Suppressor macrophage (primary cell): Measurements from ENCODE around the gene CEP135.
"Not testable (repeated sequence)": the region's sequence is repeated elsewhere in the genome, so short reads cannot be mapped to it uniquely, and the experiment has no call there.

ENCODE experiments used
- DNase-seq, 4 experiments: peaks; one replicate each; pipeline ENCODE4 v3.0.0-alpha.2; 2020 to 2022

The CEP135 gene

DNA sequence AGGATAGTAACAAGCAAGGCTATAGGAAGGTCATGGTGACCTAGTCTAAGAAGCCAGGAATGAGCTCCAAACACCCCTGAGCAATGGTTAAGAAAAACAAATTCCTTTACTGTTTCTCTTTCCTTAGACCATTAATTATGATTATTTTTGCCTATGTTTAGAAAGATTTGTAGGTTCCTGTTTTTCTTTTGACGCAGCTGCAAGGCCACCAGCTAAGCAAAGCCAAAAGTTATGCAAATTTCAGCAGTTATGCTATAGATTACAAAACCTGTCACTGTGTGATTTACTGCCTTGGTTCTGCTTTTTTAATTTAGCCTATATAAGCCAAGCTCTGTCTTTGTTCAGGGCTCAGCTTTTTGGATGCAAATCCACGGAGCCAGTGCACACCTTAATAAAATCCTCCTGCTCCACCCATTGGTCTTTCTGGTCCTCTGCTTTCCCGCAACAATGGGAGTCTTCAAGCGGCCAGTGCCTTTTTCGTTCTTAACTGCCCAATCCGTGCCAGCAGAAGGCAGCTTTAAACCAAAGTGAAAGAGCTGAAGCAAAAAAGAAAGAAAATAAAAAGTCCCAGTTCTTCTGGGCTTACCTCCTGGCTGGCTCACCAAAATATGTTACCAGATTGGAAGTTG, 1.4 kb upstream of the CEP135 start:
- peak; percentile 68 to 91 (median 82) for DNase-seq

DNA sequence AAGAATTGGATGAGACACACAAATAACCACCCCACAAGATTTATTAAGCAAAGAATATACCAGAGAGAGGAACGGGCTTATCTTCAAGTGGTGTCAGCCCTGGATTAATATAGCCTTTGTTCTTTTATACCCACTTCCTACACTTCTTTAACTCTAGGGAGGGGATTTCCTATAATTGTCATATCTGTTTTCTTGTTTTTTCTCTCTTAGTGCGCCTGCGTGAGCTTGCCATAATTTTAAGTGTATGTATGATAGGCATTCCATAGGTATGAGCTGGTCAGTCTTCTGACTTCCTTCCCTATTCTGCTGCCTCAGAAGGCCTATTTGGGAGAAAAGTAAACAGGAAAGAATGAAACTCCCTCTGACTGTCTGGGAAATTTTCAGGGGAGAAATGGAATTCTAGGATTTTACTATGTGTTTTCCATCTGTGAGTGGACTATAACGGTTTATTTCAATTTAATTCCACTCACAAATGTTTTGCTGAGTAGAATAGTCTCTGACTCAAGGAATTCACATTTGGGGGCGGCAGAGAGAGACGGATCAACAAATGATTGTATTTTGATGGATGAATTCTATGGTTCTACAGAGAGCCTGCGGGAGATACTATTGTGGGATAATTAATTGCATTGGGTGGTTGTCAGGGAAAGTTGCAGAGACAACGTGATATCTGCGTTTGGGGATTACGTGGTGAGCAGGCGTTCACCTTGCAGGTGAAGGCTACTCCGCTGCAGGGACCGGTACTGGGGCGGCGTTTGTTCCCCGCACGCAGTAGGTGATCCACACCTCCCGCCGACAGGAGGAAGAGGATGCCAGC, 626 bp upstream of the CEP135 start:
- DNase-seq: peak; percentile 74 to 91 (median 86)

DNA sequence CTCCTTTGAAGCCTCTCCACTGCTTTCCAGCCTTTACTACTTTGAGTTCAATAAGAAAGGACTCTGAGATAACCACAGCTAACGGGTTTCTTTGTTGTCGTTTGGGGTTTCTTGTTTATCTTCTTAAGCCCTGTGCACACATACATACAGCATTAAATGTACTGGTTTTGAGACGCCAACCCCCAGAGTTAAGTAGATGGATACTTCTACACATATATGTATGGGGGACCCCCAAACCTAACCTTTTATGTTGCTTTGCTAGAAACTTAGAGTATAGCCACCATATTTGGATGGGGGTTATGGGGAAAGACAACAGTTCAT, 697 bp downstream of the CEP135 start:
- DNase-seq: peak in 1 of 4 experiments; percentile 3

DNA sequence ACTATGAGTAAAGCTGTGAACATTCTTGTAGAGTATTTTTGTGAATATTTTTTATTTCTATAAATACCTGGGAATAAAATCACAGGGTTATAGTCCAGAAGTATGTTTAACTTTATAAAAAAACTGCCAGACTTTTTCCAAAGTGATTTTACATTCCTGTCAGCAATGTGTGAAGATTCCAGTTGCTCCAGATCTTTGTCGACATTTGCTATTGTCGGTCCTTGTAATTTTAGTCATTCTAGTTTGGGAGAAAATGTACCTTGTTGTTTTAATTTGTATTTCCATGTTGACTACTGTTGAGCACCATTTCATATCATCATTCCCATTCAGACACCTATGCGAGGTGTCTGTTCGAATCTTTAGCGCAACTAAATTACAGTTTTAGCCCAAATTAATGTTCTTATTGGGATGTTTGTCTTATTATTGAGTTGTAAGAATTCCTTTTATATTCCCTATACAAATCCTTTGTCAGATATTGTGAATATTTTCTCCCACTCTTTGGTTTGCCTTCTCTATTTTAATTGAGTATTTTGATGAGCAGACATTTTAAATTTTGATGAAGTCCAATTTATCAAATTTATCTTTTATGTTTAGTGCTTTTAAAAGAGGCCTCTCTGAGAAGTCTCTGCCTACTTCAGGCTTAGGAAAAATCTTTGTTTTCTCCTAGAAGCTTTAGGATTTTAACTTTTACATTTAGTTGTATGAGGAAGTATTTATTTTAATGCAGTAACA, 2.6 kb downstream of the CEP135 start:
- no peak for DNase-seq

DNA sequence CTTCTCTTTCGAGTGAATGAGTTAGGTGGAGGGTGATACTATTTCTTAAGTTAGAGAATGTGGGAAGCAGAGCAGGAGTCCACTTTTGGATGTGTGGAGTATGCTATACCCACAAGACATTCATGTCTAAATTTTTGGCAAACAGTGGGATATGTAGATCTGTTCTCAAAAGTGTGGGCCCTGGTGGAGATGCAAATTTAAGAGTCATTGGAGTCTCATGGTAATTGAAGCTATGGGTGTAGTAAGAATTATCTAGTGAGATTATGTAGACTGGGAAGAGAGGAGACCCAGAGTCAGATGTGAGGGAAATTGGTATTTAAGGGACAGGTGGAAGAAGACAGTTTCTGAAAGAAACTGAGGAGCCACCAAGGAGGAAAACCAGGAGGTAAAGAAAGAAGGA, 7.0 kb downstream of the CEP135 start:
- DNase-seq: no peak

DNA sequence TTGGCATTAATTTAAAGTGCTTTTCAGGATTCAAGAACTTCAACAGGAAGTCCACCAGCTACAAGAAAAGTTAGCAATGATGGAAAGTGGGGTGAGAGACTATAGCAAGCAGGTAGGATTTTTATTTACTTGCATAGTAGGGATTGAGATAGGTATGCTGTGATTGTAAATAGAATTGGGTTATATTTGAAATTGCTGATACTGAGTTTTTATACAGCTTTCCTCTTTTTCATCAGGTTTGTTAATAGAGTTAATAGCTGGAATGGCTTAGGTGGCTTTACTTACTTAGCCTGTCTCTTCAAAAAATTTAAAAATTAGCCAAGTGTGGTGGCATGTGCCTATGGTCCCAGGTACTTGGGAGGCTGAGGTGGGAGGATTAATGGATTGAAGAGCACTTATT, 10.9 kb downstream of the CEP135 start:
- DNase-seq: no peak

DNA sequence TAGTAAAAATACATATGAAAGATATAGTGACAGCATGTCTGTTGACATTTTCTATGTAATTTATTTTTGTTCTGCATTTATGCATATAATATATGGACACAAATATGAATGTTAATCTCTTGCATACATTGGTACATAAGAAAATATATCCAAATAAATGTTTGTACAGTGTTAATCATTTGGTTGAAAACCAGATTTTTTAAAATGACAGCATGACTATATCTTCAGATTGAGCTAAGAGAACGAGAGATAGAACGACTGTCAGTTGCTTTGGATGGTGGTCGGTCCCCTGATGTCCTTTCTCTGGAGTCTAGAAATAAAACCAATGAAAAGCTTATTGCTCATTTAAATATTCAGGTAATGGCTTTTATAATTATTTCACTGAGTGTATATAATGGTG, 15.3 kb downstream of the CEP135 start:
- DNase-seq: no peak

DNA sequence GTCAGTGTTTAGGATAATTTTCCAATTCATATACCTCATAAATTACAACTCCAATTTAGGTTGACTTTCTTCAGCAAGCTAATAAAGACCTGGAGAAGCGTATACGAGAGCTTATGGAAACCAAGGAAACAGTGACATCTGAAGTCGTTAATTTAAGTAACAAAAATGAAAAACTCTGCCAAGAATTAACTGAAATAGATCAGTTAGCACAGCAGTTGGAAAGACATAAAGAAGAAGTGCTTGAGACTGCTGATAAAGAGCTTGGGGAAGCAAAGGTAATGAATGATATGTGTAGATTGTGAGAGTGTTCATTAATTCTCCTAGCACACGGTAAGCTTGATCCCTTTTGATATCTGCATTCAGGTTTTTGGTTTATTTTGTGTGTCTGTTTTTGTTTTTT, 16.8 kb downstream of the CEP135 start:
- no peak for DNase-seq

DNA sequence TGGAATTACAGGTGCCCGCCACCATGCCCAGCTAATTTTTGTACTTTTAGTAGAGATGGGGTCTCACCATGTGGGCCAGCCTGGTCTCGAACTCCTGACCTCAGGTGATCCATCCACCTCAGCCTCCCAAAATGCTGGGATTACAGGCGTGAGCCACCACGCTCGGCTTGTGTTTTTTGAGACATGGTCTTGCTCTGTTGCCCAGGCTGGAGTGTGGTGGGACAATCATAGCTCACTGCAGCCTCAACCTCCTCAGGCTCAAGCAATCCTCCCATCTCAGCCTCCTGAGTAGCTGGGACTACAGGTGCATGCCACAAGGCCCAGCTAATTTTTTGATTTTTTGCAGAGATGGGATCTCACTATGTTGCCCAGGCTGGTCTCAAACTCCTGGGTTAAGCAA, 17.6 kb downstream of the CEP135 start:
- DNase-seq: not testable (repeated sequence)

DNA sequence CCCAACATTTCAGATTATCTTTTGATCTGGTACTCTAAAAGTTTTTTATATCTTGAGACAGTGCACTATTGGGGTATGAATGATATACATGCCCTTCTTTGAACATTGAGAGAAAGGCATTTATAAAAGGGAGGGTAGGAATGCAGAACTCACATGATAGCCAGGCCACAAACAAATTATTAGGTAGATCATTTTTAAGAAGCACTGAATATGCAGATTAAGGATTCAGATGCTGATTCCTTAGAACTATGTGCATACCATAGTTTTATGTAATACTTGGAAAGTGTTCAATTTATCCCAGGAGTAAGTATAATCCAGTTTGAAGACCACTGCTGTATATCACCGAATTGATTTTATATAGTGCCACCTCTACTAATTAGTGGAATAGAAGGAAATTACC, 18.6 kb downstream of the CEP135 start:
- no peak for DNase-seq

DNA sequence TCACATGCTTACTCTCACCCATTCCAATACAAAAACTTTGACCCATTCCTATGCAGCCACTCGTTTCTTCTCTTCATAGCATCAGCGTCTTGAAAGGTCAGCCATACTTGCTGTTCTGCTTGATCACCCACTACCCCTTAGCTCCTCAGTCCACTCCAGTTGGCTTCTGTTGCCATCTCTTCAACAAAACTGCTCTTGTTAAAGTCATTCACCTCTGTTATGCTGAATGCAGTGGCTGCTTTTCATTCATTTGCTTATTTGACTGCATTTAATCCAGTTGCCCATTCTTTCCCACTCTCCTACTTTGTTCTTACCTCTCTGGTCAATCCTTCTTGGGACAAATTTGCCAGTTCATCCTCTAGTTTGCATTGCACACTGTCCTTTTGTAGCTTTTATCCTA, 24.9 kb downstream of the CEP135 start:
- no peak for DNase-seq

DNA sequence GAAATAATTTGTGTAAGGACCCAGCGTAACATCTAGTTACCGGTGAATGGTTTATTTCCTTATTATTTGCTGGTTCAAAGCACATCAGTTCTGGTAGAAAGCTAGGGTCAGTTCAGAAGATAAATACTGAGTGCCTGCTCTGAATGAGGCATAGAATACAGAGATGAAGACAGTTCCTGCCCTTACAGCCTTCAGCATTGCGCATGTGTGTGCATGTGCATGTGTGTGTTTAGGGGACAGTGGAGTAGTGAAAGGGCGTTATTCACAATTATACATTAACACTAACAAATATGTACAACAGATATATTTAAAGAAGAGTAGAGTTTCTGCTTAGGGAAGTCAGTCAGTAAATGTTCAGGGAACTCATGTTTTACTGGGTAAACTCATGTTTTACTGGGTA, 29.1 kb downstream of the CEP135 start:
- no peak for DNase-seq

DNA sequence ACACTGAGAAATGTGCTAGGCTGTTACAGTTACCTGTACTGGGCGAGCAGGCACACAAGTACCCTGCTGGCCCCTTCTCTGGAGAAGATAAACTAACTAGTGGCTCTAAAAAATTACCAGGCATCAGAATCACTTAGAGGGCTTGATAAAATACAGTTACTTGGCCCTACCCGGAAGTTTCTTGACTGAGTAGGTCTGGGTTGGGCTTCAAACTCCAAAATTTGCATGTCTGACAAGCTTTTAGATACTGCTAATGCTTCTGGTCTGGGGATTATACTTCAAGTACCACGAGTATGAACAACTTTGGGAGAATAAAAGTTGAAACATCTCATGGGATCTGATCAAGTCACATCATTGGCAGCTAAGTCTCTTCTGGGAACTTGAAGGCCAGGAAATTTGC, 30.8 kb downstream of the CEP135 start:
- no peak for DNase-seq

DNA sequence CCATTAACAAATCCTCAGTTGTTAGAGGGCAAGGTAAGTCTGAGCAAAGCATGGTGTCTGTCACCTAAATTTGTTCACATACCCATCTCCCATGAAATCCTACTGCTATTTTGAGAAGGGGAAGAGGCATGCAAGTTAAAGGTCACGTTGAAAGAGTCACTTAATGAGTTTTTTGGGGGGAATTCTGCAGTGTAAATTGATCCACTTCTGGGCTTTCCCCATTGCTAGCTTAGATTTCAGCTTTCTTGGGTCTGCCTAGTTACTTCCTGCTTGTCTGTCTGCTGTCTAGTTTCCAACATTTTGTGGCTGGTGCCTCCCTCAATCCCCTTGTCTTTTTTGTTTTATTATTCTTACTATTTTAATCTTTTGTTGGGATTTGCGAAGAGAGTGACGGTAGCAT, 32.0 kb downstream of the CEP135 start:
- no peak for DNase-seq

DNA sequence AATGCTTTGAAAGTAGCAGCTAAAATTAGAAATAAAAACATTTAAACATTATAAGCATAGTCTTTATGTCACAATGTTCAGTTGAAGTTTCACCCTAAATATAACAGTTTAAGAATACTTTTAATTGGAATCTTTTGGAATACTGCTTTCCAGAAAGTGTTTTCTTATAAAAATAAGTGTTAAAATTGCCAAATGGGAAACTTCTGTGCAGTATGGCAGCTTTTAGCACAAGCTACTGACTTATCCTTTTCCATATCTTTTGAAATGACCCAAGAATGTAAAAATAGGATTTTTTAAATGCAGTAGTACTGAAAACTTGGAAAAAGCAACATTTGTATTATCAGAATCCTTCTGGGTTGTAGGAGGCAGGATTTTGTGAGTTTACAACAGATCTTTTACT, 34.2 kb downstream of the CEP135 start:
- no peak for DNase-seq

DNA sequence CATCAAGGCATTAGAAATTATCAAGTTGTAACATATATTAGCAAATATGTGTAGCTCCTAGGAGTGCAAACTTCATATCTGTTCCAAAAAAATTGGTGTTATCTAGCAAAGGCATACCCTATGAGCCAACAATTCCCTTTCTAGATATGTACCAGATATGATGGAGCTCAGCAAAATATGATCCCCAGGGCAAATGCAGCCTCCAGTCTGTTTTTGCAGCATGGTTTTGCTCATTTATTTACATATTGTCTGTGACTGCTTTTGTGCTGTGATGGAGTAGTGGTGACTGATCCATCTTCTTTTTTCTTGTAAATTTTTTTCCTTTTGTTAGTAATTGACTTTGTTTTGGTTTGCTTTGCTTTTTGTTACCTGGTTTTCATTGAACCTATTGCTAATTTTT, 41.0 kb downstream of the CEP135 start:
- no peak for DNase-seq

DNA sequence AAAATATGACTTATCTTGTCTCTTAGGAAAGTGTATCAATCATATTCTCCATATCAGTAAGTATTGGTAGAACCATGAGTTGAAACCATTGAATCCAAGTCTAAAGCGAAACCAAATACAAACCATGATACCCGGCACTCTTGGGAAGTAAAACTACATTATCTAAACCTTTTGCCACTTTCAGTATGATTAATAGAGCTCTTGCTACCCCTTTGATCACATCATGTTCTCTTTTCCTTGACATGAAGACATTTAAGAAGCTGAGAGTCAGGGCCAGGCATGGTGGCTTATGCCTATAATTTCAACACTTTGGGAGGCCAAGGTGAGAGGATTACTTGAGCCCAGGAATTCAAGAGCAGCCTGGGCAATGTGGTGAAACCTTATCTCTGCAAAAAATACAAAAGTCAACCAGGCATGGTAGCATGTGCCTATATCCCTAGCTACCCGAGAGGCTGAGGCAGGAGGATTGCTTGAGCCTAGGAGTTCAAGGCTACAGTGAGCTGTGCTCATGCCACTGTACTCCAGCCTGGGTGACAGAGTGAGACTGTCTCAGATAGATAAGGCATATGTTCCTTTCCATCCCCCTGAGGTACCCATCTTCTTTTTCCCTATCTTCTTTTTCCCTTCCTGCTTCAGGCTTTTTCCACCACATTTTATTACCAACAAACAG, 45.4 kb downstream of the CEP135 start:
- no peak for DNase-seq

DNA sequence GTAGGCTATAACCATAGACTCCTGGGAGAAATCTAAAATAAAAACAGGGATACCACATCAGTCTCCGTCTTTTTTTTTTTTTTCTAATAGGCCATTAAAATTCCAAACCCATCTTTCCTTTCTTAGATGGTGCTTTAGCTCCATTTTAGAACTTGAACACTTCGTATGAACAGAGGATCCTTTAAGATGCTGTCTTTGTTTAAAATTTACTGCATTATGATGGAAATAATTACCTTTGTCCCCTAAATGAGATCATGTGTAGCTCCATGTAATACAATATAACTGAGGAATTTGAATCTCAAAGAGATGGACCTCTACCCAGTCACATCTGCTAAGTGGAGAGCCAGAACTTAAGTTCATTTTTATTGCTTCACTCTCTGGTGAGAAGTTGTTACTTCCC, 47.9 kb downstream of the CEP135 start:
- no peak for DNase-seq

DNA sequence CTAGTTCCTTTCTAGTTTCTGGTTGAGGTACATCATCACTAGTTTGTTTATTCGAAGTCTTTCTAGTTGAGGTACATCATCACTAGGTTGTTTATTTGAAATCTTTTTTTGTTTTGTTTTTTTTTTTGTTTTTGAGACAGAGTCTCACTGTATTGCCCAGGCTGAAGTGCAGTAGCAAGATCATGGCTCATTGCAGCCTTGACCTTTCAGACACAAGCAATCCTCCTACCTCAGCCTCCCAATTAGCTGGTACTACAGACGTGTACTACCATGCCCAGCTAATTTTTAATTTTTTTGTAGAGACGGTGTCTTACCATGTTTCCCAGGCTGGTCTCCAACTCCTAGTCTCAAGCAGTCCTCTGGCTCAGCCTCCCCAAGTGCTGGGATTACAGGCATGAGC, 54.9 kb downstream of the CEP135 start:
- DNase-seq: no peak

DNA sequence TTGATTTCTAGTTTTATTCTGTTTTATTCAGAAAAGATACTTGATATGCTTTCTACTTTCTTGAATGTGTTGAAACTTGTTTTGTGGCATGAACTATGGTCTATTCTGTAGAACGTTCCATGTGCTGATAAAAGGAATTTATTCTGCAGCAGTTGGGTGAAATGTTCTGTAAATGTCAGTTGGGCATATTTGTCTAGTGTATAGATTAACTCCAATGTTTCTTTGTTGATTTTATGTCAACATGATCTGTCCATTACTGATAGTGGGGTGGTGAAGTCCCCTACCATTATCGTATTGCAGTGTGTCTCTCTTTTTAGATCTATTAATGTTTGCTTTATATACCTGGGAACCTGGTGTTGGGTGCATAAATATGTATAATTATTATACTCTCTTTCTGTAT, 55.5 kb downstream of the CEP135 start:
- DNase-seq: no peak

DNA sequence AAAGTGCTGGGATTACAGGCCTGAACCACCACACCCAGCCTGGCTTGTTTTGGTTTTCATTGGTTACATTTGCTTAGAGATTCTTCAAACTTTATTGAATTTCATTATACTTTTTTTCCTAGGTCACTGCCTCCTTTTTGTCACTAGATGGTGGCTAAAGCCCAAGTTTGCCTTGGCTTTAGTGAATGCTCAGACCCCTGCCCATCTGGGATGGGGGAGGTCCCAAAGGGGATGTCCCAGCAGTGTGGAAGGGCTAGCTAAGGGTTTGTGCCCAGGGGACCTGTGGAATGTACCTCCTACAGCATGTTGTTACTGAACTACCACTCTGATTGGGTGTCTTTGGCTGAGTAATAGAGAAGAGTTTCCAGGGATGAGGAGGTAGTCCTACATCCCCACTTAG, 58.4 kb downstream of the CEP135 start:
- no peak for DNase-seq

DNA sequence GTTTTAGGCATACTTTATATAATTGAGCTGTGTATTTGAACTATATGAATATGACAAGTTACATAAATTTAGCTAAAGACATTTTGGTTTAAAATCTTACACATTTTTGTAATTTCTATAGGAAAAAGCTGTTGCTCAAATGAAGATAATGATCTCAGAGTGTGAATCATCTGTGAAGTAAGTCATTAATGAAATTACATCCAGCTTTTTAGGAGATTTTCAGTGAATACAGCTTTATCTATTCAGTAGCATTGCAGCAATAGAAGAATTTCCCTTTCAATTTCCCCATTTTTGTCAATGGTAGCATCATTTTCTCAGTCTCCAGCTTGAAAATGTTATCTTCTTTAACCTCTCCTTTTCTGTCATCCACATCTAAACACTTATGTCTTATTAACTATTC, 59.5 kb downstream of the CEP135 start:
- no peak for DNase-seq

DNA sequence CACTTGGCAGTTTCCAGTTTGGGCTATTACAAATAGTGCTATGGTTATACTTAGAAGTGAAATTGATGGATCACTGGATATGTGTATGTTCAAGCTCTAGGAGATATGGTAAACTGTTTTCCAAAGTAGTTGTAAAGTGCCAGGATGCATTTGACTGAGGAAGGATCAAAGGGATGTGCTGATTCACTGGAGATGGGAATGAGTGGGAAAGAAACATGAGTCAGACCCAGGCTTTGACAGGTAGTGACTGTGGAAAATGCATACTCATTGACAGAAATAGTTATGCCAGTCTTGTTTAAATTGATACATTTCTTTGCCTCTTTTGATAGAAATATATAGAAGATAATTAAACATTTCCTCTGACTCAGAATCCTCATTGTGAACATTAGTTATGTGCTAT, 77.9 kb downstream of the CEP135 start:
- DNase-seq: no peak

DNA sequence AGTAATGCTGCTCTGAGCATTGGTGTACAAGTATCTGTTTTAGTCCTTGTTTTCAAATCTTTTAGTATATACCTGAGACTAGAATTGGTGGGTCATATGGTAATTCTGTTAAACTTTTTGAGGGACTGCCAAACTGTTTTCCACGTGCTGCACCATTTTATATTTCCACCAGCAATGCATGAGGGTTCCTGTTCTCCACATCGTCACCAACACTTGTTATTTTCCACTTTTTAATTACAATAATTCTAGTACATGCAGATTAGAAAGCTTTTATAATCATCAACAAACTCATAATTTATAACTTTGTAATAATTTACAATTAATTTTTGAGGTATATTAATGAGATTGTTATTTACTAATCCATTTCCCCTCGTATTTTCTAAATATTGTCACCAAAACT, 79.4 kb downstream of the CEP135 start:
- DNase-seq: no peak
